Measurements from ENCODE around the gene SCRG1. TPM values are rescaled to one million over a fixed set of nuclear protein-coding genes. Genes with fewer than 3 reads are reported as not detected.

Gene SCRG1
- total and polyA plus RNA-seq, 2 donors (not counting 3 experiments of a cell fraction or from before 2014, with no cell fraction given), result not detected

- intact Hi-C loops (cut with micrococcal nuclease), result no loop called here
- CTCF ChIA-PET, result no interaction called here
These were observed 37.9 kb upstream of the SCRG1 start for GRCh38 chr4:173436771-173437265.

More at GRCh38 chr4:173436771-173437265, 37.9 kb upstream of the SCRG1 start:
- BruUV-seq (replicated peaks), result no TSS peak
- no peak overlapping the region for H3K4me2 ChIP-seq (ENCODE audit: insufficient read depth, low read length)
- H3K79me2 ChIP-seq (ENCODE audit: control insufficient read depth, insufficient read depth, low read length), result no peaks in the 10 kb centered on the region
- DNase-seq (ENCODE audit: low read depth, low spot score), result no peak
- peaks cover 0 to 4% of the 10 kb centered on the region in 2 experiments for H3K27me3 ChIP-seq (ENCODE audit: control insufficient read depth in 2 of 2, insufficient read depth in 2 of 2, low read length in 2 of 2)
- H3K4me3 ChIP-seq (replicated peaks in 1 of 3; ENCODE audit: insufficient read depth in 1 of 3, low read depth in 1 of 3, low read length in 3 of 3), result no peak overlapping the region
- dilution Hi-C loops (cut with MboI; ENCODE audit: extremely low pct_ligation_motif_present, low sequenced_read_pairs), result no loop called here
- POLR2A ChIA-PET, result no interaction called here
- H3K4me1 ChIP-seq (ENCODE audit: control insufficient read depth, extremely low read depth, insufficient read depth, low read length), result no peaks in the 10 kb centered on the region
- no peaks in the 10 kb centered on the region for H3K36me3 ChIP-seq (ENCODE audit: control insufficient read depth in 2 of 2, extremely low read depth in 1 of 2, insufficient read depth in 2 of 2, low read length in 2 of 2)
- H3K27ac ChIP-seq (ENCODE audit: insufficient read depth, low read depth, low read length), result no peak overlapping the region
- H4K20me1 ChIP-seq (replicated peaks; ENCODE audit: control insufficient read depth, extremely low read depth, insufficient read depth, low read length), result no peaks in the 10 kb centered on the region
- no peak for FAIRE-seq
- H3K9me3 ChIP-seq (replicated peaks; ENCODE audit: control insufficient read depth, insufficient read depth, low read length), result no peaks in the 10 kb centered on the region
- no peak for TF ChIP-seq JUN (IDR thresholded peaks at IDR 0.05; ENCODE audit: borderline replicate concordance, insufficient read depth, insufficient read length, low read depth)
- no peak for TF ChIP-seq GATA2 (IDR thresholded peaks at IDR 0.05; ENCODE audit: insufficient read depth, insufficient read length, low read depth, low read length)
- no peak for TF ChIP-seq POLR2A (IDR thresholded peaks at IDR 0.05; ENCODE audit: low read depth, low read length)
- TF ChIP-seq FOS (IDR thresholded peaks at IDR 0.05; ENCODE audit: borderline replicate concordance, insufficient read depth, low read length), result no peak
- no peak for TF ChIP-seq CTCF (IDR thresholded peaks at IDR 0.05; ENCODE audit: extremely low read depth in 1 of 2, insufficient read depth in 1 of 2, low read depth in 1 of 2, low read length in 2 of 2)
- TF ChIP-seq POLR2AphosphoS5 (IDR thresholded peaks at IDR 0.05; ENCODE audit: insufficient read depth, low read depth, low read length), result no peak
- no peak for TF ChIP-seq MAX (IDR thresholded peaks at IDR 0.05; ENCODE audit: insufficient read depth, insufficient read length)
- TF ChIP-seq EZH2 (IDR thresholded peaks at IDR 0.05; ENCODE audit: borderline replicate concordance, low read depth, low read length, severe bottlenecking), result no peak
- TF ChIP-seq MYC (IDR thresholded peaks at IDR 0.05; ENCODE audit: low read depth, low read length), result no peak
- no peaks in the 10 kb centered on the region for H3K9me1 ChIP-seq (replicated peaks; ENCODE audit: control insufficient read depth, extremely low read depth, insufficient read depth, low read length)
- no peak overlapping the region for H2AFZ ChIP-seq (ENCODE audit: low read depth, low read length)
- H3K9ac ChIP-seq (replicated peaks; ENCODE audit: extremely low read depth, insufficient read depth, low read length), result no peak overlapping the region

Data from endothelial cell of umbilical vein (primary cell).